Caco-2 (cell line): ENCODE results near the gene NNAT. TPM values are rescaled to one million over a fixed set of nuclear protein-coding genes. Genes with fewer than 3 reads are reported as not detected.

Source experiments
- BruUV-seq: library from RNA; stranded (reverse); fragments of 400-500 nt; replicated peaks from 2 replicates; lab custom pipeline; 2021; lab: Mats Ljungman, UMichigan
- CTCF ChIA-PET: fragments of 300-600 bp; sonication (Branson Sonifier 250); formaldehyde crosslinking; loops from one replicate; lab custom pipeline; 2022; ENCODE audit warnings: antibody characterized with exemption; lab: Charles Lee
- POLR2A ChIA-PET: fragments of 300-600 bp; sonication (Branson Sonifier 250); formaldehyde crosslinking; loops from one replicate; lab custom pipeline; 2022; ENCODE audit warnings: antibody characterized with exemption; lab: Charles Lee
- DNase-seq, 2 experiments: peaks; one replicate each; pipeline versions ENCODE4 v3.0.0 to v3.0.0-alpha.2; 2020 to 2022
- H3K27me3 ChIP-seq: replicated peaks from 2 replicates; pipeline ENCODE4 v1.6.0; 2011; ENCODE audit warnings: low read length; ENCODE audit not compliant: control insufficient read depth, insufficient read depth
- H3K36me3 ChIP-seq: 2 replicates; pipeline ENCODE4 v1.5.1; 2011; ENCODE audit warnings: low read length; ENCODE audit not compliant: control insufficient read depth, insufficient read depth
- H3K4me1 ChIP-seq: fragments of 250-450 bp; sonication (Bioruptor Pico); 2 replicates; pipeline ENCODE4 v1.5.1; 2020; ENCODE audit warnings: mild to moderate bottlenecking
- H3K4me3 ChIP-seq: 2 replicates; pipeline ENCODE4 v1.5.1; 2011; ENCODE audit warnings: low read depth, mild to moderate bottlenecking, control low read depth, low read length
- H3K9me3 ChIP-seq: fragments of 250-450 bp; sonication (Bioruptor Pico); 2 replicates; pipeline ENCODE4 v1.5.1; 2020; ENCODE audit warnings: mild to moderate bottlenecking, moderate library complexity
- H3K27ac Mint-ChIP-seq: one replicate; pipeline ENCODE4 v1.8.0; 2022; ENCODE audit warnings: mixed read lengths; ENCODE audit not compliant: unreplicated experiment
- H3K27me3 Mint-ChIP-seq: one replicate; pipeline ENCODE4 v1.8.0; 2022; ENCODE audit warnings: mixed read lengths; ENCODE audit not compliant: insufficient read depth, unreplicated experiment
- H3K36me3 Mint-ChIP-seq: one replicate; pipeline ENCODE4 v1.8.0; 2022; ENCODE audit warnings: mild to moderate bottlenecking, mixed read lengths; ENCODE audit not compliant: insufficient read depth, unreplicated experiment
- H3K4me1 Mint-ChIP-seq: one replicate; pipeline ENCODE4 v1.8.0; 2022; ENCODE audit warnings: low read depth, mixed read lengths; ENCODE audit not compliant: unreplicated experiment
- H3K4me3 Mint-ChIP-seq: one replicate; pipeline ENCODE4 v1.8.0; 2022; ENCODE audit warnings: mild to moderate bottlenecking, moderate library complexity, mixed read lengths; ENCODE audit not compliant: unreplicated experiment
- H3K9me3 Mint-ChIP-seq: one replicate; pipeline ENCODE4 v1.8.0; 2022; ENCODE audit warnings: mixed read lengths; ENCODE audit not compliant: unreplicated experiment
- intact Hi-C: fragments of 100-400 bp; cut with micrococcal nuclease; formaldehyde crosslinking; loops from one replicate; pipeline ENCODE4 v1.10.0; 2022; ENCODE audit not compliant: unreplicated experiment
- total RNA-seq: library from RNA; stranded (reverse); gene quantifications from 2 replicates; pipeline ENCODE4 v1.2.3, GENCODE V29; 2022
- TF ChIP-seq, protein P1 (sequence below), 2 experiments: fragments of 200-600 bp in 1 of 2; IDR thresholded peaks; 1 replicate in 1 of 2; 2 replicates in 1 of 2; pipeline versions ENCODE4 v1.5.1 to v1.8.0; 2011 to 2022; ENCODE audit warnings: antibody characterized with exemption in 1 of 2, control low read depth in 1 of 2, inconsistent platforms in 1 of 2, low read depth in 1 of 2, low read length in 1 of 2, mild to moderate bottlenecking in 1 of 2, moderate library complexity in 1 of 2; ENCODE audit not compliant: insufficient read depth in 1 of 2, severe bottlenecking in 1 of 2, unreplicated experiment in 1 of 2

NNAT gene
- total RNA-seq, 1 experiment from 2014 or later: not detected

DNA sequence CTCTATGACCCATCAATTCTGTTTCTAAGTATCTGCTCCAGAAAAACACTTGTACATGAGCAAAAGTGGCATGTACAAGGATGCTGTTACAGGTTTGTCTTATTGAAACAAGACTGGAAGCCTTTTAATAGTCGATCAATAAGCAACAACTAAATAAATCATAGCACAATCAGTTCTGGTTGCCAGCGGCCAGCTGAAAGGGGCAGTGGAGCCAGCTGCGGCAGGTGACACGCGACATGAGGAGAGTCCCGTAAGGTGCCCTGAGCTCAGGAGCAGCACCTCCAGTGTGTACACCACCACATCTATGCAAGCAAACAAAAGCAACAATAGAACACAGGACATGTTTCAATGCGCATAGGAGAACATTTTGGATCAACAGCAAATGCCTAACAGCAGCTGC, 20.7 kb upstream of the NNAT start:
- no TSS peak for BruUV-seq
- H3K27ac Mint-ChIP-seq: no peak overlapping the region
- TF ChIP-seq, protein P1, sequence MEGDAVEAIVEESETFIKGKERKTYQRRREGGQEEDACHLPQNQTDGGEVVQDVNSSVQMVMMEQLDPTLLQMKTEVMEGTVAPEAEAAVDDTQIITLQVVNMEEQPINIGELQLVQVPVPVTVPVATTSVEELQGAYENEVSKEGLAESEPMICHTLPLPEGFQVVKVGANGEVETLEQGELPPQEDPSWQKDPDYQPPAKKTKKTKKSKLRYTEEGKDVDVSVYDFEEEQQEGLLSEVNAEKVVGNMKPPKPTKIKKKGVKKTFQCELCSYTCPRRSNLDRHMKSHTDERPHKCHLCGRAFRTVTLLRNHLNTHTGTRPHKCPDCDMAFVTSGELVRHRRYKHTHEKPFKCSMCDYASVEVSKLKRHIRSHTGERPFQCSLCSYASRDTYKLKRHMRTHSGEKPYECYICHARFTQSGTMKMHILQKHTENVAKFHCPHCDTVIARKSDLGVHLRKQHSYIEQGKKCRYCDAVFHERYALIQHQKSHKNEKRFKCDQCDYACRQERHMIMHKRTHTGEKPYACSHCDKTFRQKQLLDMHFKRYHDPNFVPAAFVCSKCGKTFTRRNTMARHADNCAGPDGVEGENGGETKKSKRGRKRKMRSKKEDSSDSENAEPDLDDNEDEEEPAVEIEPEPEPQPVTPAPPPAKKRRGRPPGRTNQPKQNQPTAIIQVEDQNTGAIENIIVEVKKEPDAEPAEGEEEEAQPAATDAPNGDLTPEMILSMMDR (IDR thresholded peaks at IDR 0.05; ENCODE audit: insufficient read depth in 1 of 2, low read depth in 1 of 2, low read length in 1 of 2, severe bottlenecking in 1 of 2, unreplicated experiment in 1 of 2): no peak
- no peaks in the 10 kb centered on the region for H3K4me1 Mint-ChIP-seq
- Histone ChIP-seq H3K4me3 (no peak overlapping the region), H3K36me3 (no peaks in the 10 kb centered on the region), H3K4me1 (no peaks in the 10 kb centered on the region), H3K9me3 (no peaks in the 10 kb centered on the region), H3K27me3 (no peaks in the 10 kb centered on the region)
- POLR2A ChIA-PET: no interaction called here
- H3K9me3 Mint-ChIP-seq: no peaks in the 10 kb centered on the region
- H3K27me3 Mint-ChIP-seq: no peaks in the 10 kb centered on the region
- intact Hi-C loops: no loop called here
- CTCF ChIA-PET: no interaction called here
- no peak overlapping the region for H3K4me3 Mint-ChIP-seq
- H3K36me3 Mint-ChIP-seq: no peaks in the 10 kb centered on the region
- peak in 1 of 2 experiments; percentile 29 for DNase-seq

DNA sequence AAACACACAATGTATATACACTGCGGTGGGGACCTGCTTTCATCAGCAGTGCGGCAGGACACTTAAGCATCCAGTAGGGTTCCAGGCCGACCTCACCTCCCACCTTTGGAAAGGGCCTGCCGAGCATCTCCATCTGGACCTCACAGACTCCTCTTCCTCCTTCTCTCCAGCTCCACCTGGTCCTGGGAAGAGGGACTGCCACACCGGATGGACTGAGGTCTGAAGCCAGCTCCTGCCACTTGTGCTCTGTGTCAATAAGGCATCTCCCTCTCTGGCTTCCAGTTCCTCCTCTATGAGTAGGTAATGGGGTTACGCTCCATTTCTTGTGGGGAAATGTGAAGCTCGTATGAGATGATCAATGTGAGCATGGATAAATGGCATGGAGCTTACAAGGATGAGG, 19.1 kb upstream of the NNAT start:
- H3K36me3 Mint-ChIP-seq: no peaks in the 10 kb centered on the region
- no peak overlapping the region for H3K4me3 Mint-ChIP-seq
- Histone ChIP-seq H3K36me3 (no peaks in the 10 kb centered on the region), H3K4me3 (no peak overlapping the region), H3K4me1 (peaks cover 7% of the 10 kb centered on the region), H3K9me3 (no peaks in the 10 kb centered on the region), H3K27me3 (no peaks in the 10 kb centered on the region)
- no peak overlapping the region for H3K27ac Mint-ChIP-seq
- intact Hi-C loops: no loop called here
- CTCF ChIA-PET: interaction anchor here (0.6 to 1.2 kb wide), 9 partner anchors 9 to 306 kb away, joined by 3 to 5 read pairs (median 3); partner anchors contain the start of gene NNAT
- no peaks in the 10 kb centered on the region for H3K9me3 Mint-ChIP-seq
- peak; percentile 58 to 74 for DNase-seq
- TF ChIP-seq, protein P1 (IDR thresholded peaks at IDR 0.05; ENCODE audit: insufficient read depth in 1 of 2, low read depth in 1 of 2, low read length in 1 of 2, severe bottlenecking in 1 of 2, unreplicated experiment in 1 of 2): peak in 1 of 2 experiments; percentile 49
- H3K4me1 Mint-ChIP-seq: no peaks in the 10 kb centered on the region
- no TSS peak for BruUV-seq
- H3K27me3 Mint-ChIP-seq: no peaks in the 10 kb centered on the region
- POLR2A ChIA-PET: no interaction called here

DNA sequence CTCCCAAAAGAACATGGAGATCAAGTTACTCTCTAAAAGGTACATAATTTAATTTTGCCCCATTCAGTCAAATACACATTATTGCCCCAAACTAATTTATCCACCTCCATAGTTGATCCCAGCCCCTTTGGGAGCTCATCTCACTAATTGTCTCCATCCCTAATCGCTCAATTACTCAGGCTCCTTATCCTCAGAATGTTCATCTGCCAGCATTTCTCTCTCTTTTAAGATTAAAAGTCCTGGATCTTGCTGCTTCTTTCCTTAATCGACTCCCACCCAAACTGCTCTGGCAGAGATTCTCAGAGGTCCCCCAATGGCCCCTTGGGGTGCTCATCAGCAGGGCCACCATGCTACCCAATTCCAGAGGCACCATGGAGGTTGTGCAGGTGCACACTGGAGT, 18.4 kb upstream of the NNAT start:
- Mint-ChIP-seq H3K9me3 (no peaks in the 10 kb centered on the region), H3K4me3 (no peak overlapping the region), H3K36me3 (no peaks in the 10 kb centered on the region), H3K27me3 (no peaks in the 10 kb centered on the region), H3K27ac (no peak overlapping the region), H3K4me1 (no peaks in the 10 kb centered on the region)
- no peak for DNase-seq
- Histone ChIP-seq H3K9me3 (no peaks in the 10 kb centered on the region), H3K4me3 (no peak overlapping the region), H3K27me3 (no peaks in the 10 kb centered on the region), H3K36me3 (no peaks in the 10 kb centered on the region), H3K4me1 (peaks cover 7% of the 10 kb centered on the region)
- ChIA-PET POLR2A (no interaction called here), CTCF (interaction anchor here (0.6 to 1.2 kb wide), 5 partner anchors 18 to 226 kb away, joined by 3 to 5 read pairs (median 4); partner anchors contain the start of gene NNAT)
- TF ChIP-seq, protein P1 (IDR thresholded peaks at IDR 0.05; ENCODE audit: insufficient read depth in 1 of 2, low read depth in 1 of 2, low read length in 1 of 2, severe bottlenecking in 1 of 2, unreplicated experiment in 1 of 2): no peak
- BruUV-seq: no TSS peak
- intact Hi-C loops: no loop called here
